Loucy (cell line): ENCODE data around the gene COL24A1.
A peak's percentile ranks its signal among the peaks of the same experiment; 100 is the strongest.
"Not testable (repeated sequence)": the region's sequence is repeated elsewhere in the genome, so short reads cannot be mapped to it uniquely, and the experiment has no call there.

Source experiments
- H2AFZ ChIP-seq: fragments of 200-600 bp; sonication (generic); 2 replicates; pipeline ENCODE4 v1.6.0; 2016; ENCODE audit warnings: antibody characterized with exemption, mild to moderate bottlenecking, low read length, moderate library complexity
- H3F3A ChIP-seq: fragments of 200-600 bp; 2 replicates; pipeline ENCODE4 v1.6.0; 2016; ENCODE audit warnings: antibody characterized with exemption, low read depth, mild to moderate bottlenecking
- H3K27me3 ChIP-seq: fragments of 200-600 bp; sonication (generic); 2 replicates; pipeline ENCODE4 v1.6.1; 2014; ENCODE audit warnings: low read length, mild to moderate bottlenecking; ENCODE audit not compliant: insufficient read depth, poor library complexity, severe bottlenecking
- H3K36me3 ChIP-seq: fragments of 200-600 bp; sonication (generic); 2 replicates; pipeline ENCODE4 v1.6.1; 2016; ENCODE audit warnings: low read length; ENCODE audit not compliant: insufficient read depth
- H3K4me1 ChIP-seq: fragments of 200-600 bp; sonication (generic); 2 replicates; pipeline ENCODE4 v1.5.1; 2014; ENCODE audit warnings: low read length, mild to moderate bottlenecking; ENCODE audit not compliant: insufficient read depth, poor library complexity, severe bottlenecking
- H3K4me2 ChIP-seq: fragments of 200-600 bp; sonication (generic); 2 replicates; pipeline ENCODE4 v1.6.0; 2014; ENCODE audit warnings: antibody characterized with exemption, low read length, low read depth, mild to moderate bottlenecking; ENCODE audit not compliant: poor library complexity, severe bottlenecking
- H3K4me3 ChIP-seq: fragments of 200-600 bp; sonication (generic); 2 replicates; pipeline ENCODE4 v1.5.1; 2014; ENCODE audit warnings: low read length, mild to moderate bottlenecking, mixed read lengths; ENCODE audit not compliant: poor library complexity, severe bottlenecking
- H3K79me2 ChIP-seq: fragments of 200-600 bp; sonication (generic); 2 replicates; pipeline ENCODE4 v1.6.1; 2014; ENCODE audit warnings: low read length; ENCODE audit not compliant: insufficient read depth
- H3K9ac ChIP-seq: fragments of 200-600 bp; sonication (generic); 2 replicates; pipeline ENCODE4 v1.6.0; 2014; ENCODE audit warnings: mild to moderate bottlenecking, low read depth, low read length, moderate library complexity; ENCODE audit not compliant: poor library complexity, severe bottlenecking
- H3K9me2 ChIP-seq: fragments of 200-600 bp; sonication (generic); replicated peaks from 2 replicates; pipeline ENCODE4 v1.6.1; 2016; ENCODE audit warnings: low read depth, low read length, mixed read lengths
- H3K9me3 ChIP-seq: fragments of 200-600 bp; sonication (generic); 2 replicates; pipeline ENCODE4 v1.6.1; 2014; ENCODE audit warnings: mild to moderate bottlenecking, antibody characterized with exemption, low read length, low read depth; ENCODE audit not compliant: insufficient read depth
- H4K20me1 ChIP-seq: fragments of 200-600 bp; sonication (generic); 2 replicates; pipeline ENCODE4 v1.6.0; 2014; ENCODE audit warnings: antibody characterized with exemption, low read length, mild to moderate bottlenecking; ENCODE audit not compliant: insufficient read depth, poor library complexity, severe bottlenecking
- EZH2phosphoT487 ChIP-seq: fragments of 200-600 bp; IDR thresholded peaks from 2 replicates; pipeline ENCODE4 v1.6.1; 2018; ENCODE audit warnings: antibody characterized with exemption, mild to moderate bottlenecking, moderate library complexity, borderline replicate concordance
- TF ChIP-seq, protein P1 (sequence below): fragments of 200-600 bp; sonication (generic); conservative IDR thresholded peaks from 2 replicates; pipeline ENCODE4 v1.5.1; 2014; ENCODE audit warnings: mild to moderate bottlenecking, antibody characterized with exemption, low read length

The COL24A1 gene

DNA sequence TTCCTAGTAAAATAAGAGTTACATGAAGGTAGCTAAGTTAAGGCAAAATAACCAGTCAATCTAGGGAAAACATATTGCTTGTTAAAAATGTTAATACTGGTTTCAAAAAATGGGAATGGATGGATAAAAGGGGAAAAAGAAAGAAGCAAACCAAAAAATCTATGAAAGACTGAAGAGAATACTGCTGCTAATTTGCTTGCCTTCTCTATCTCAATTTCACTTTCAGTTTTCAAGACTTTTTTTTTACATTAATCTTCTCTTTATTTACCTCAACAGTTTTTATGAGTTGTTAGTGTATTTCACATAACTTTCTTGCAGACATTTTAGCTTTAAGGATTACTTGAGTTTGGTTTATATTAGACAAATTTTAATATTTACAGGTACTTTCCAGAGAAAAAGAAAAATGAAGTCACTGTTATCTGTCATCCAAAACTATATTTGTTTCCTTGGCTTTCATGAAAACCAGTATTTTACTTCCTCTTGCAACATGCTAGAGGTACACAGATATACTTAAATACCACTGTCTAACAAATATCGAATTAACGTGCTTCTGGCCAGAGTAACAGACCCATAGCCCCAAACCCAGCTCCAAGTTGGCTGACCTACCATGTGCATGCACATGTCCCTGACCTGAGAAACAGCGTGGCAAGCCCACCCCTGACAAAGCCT is 70.7 kb downstream of the COL24A1 start:
- peak overlapping the region; percentile 53 for H3K9ac ChIP-seq
- no peaks in the 10 kb centered on the region for H3K79me2 ChIP-seq
- peak overlapping the region; percentile 94 for H2AFZ ChIP-seq
- H3F3A ChIP-seq = 0 out of 2 replicates have a peak, but pooled peaks cover 2% of the 10 kb centered on the region
- H3K9me3 ChIP-seq = no peaks in the 10 kb centered on the region
- H3K4me3 ChIP-seq = peak overlapping the region; percentile 49
- H3K36me3 ChIP-seq = no peaks in the 10 kb centered on the region
- TF ChIP-seq, protein P1, sequence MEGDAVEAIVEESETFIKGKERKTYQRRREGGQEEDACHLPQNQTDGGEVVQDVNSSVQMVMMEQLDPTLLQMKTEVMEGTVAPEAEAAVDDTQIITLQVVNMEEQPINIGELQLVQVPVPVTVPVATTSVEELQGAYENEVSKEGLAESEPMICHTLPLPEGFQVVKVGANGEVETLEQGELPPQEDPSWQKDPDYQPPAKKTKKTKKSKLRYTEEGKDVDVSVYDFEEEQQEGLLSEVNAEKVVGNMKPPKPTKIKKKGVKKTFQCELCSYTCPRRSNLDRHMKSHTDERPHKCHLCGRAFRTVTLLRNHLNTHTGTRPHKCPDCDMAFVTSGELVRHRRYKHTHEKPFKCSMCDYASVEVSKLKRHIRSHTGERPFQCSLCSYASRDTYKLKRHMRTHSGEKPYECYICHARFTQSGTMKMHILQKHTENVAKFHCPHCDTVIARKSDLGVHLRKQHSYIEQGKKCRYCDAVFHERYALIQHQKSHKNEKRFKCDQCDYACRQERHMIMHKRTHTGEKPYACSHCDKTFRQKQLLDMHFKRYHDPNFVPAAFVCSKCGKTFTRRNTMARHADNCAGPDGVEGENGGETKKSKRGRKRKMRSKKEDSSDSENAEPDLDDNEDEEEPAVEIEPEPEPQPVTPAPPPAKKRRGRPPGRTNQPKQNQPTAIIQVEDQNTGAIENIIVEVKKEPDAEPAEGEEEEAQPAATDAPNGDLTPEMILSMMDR = no peak
- no peak for TF ChIP-seq EZH2phosphoT487
- H3K9me2 ChIP-seq = no peaks in the 10 kb centered on the region
- H4K20me1 ChIP-seq = no peaks in the 10 kb centered on the region
- H3K4me2 ChIP-seq = peak overlapping the region; percentile 65
- peaks cover 18% of the 10 kb centered on the region for H3K4me1 ChIP-seq
- H3K27me3 ChIP-seq = no peaks in the 10 kb centered on the region

DNA sequence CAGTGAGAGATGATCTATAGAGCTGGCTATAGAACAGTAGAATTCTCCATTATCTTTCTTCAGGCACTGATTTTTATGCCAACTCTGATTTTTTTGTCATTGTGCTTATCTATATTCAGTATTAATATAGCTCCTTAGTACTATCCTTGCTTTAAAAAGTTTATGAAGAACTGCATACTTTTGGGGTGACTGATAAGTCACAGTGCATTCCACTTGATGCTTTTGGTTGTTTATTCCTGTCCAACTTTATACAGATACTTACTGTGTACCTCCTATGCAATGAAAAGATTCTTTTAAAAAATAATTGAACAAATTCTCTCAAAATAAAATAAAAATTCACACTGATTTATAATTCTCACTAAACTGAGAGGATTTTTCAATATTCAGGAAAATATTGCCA is 71.6 kb downstream of the COL24A1 start:
- 0 out of 2 replicates have a peak, but pooled peaks cover 2% of the 10 kb centered on the region for H3F3A ChIP-seq
- H3K36me3 ChIP-seq = no peaks in the 10 kb centered on the region
- H3K4me3 ChIP-seq = no peak overlapping the region
- H3K79me2 ChIP-seq = no peaks in the 10 kb centered on the region
- TF ChIP-seq EZH2phosphoT487 = no peak
- TF ChIP-seq, protein P1 = no peak
- H3K9me3 ChIP-seq = no peaks in the 10 kb centered on the region
- no peaks in the 10 kb centered on the region for H4K20me1 ChIP-seq
- no peaks in the 10 kb centered on the region for H3K27me3 ChIP-seq
- H3K9ac ChIP-seq = no peak overlapping the region
- no peaks in the 10 kb centered on the region for H3K9me2 ChIP-seq
- H3K4me2 ChIP-seq = peak overlapping the region; percentile 65
- peaks cover 18% of the 10 kb centered on the region for H3K4me1 ChIP-seq
- no peak overlapping the region for H2AFZ ChIP-seq

DNA sequence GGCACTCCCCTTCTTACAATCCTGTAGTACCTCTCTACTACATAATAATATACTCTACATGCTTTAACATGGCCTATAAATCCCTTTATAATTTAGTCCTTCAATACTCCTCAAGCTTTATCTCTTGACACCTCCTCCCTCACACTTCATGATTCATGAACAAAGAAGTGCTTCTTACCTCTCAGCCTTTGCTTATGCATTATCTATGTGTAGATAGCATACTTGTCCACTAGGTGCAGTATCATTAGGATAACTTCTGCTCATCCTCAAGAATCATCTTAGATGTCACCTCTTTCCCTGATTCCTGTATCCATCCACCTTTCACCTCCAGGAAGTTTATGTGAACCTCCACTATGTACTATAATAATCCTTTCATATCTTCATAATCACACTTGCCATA is 74.4 kb downstream of the COL24A1 start:
- Histone ChIP-seq H3K36me3 (no peaks in the 10 kb centered on the region), H3K27me3 (no peaks in the 10 kb centered on the region), H3K4me2 (no peak overlapping the region), H3K9me2 (no peaks in the 10 kb centered on the region), H2AFZ (no peak overlapping the region; the same call in 1 of the 2 replicates), H3K4me1 (peaks cover 18% of the 10 kb centered on the region), H4K20me1 (no peaks in the 10 kb centered on the region), H3K9ac (no peak overlapping the region), H3K79me2 (no peaks in the 10 kb centered on the region), H3K9me3 (peaks cover 9% of the 10 kb centered on the region), H3K4me3 (no peak overlapping the region), H3F3A (0 out of 2 replicates have a peak, but pooled peaks cover 2% of the 10 kb centered on the region)
- TF ChIP-seq EZH2phosphoT487 = no peak
- TF ChIP-seq, protein P1 = peak; percentile 56

DNA sequence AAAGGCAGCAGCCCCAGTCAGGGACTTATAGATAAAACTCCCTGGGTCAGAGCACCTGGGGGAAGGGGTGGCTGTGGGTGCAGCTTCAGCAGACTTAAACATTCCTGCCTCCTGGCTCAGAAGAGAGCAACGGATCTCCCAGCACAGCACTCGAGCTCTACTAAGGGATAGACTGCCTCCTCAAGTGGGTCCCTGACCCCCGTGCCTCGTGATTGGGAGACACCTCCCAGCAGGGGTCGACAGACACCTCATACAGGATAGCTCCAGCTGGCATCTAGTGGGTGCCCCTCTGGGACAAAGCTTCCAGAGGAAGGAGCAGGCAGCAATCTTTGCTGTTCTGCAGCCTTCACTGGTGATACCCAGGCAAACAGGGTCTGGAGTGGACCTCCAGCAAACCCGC is 84.1 kb downstream of the COL24A1 start:
- not testable (repeated sequence) for H4K20me1 ChIP-seq, H3F3A ChIP-seq, H3K27me3 ChIP-seq, H3K9ac ChIP-seq, H3K4me1 ChIP-seq, H3K4me3 ChIP-seq, H3K9me3 ChIP-seq, H3K9me2 ChIP-seq, H3K79me2 ChIP-seq, H3K4me2 ChIP-seq, H2AFZ ChIP-seq, H3K36me3 ChIP-seq

GRCh38 chr1:86071870-86072269 is 84.7 kb downstream of the COL24A1 start:
- H3K4me3 ChIP-seq, H3K27me3 ChIP-seq, H3K9me2 ChIP-seq, H3F3A ChIP-seq, H2AFZ ChIP-seq, H3K4me2 ChIP-seq, H3K9me3 ChIP-seq, H4K20me1 ChIP-seq, H3K79me2 ChIP-seq, H3K9ac ChIP-seq, H3K4me1 ChIP-seq, H3K36me3 ChIP-seq: not testable (repeated sequence)
